GM12891 (cell line): ENCODE data around the gene ZMYND11.

ENCODE experiments used
- POLR2A ChIP-seq: IDR thresholded peaks from 2 replicates; pipeline ENCODE4 v1.6.1; 2011; ENCODE audit warnings: low read depth, low read length, control low read depth
- POLR2AphosphoS5 ChIP-seq: IDR thresholded peaks from 2 replicates; pipeline ENCODE4 v1.6.1; 2011; ENCODE audit warnings: low read depth, low read length, control low read depth
- TAF1 ChIP-seq: IDR thresholded peaks from 2 replicates; pipeline ENCODE4 v1.6.1; 2011; ENCODE audit warnings: low read depth, low read length, control low read depth

GRCh38 chr10:208616-209015 lies 73.4 kb downstream of the ZMYND11 start:
- TF ChIP-seq POLR2A (no peak), POLR2AphosphoS5 (no peak), TAF1 (no peak)
